Measurements from ENCODE around the gene PHF20.
"Not testable (repeated sequence)": the region's sequence is repeated elsewhere in the genome, so short reads cannot be mapped to it uniquely, and the experiment has no call there.

Gene PHF20

DNA sequence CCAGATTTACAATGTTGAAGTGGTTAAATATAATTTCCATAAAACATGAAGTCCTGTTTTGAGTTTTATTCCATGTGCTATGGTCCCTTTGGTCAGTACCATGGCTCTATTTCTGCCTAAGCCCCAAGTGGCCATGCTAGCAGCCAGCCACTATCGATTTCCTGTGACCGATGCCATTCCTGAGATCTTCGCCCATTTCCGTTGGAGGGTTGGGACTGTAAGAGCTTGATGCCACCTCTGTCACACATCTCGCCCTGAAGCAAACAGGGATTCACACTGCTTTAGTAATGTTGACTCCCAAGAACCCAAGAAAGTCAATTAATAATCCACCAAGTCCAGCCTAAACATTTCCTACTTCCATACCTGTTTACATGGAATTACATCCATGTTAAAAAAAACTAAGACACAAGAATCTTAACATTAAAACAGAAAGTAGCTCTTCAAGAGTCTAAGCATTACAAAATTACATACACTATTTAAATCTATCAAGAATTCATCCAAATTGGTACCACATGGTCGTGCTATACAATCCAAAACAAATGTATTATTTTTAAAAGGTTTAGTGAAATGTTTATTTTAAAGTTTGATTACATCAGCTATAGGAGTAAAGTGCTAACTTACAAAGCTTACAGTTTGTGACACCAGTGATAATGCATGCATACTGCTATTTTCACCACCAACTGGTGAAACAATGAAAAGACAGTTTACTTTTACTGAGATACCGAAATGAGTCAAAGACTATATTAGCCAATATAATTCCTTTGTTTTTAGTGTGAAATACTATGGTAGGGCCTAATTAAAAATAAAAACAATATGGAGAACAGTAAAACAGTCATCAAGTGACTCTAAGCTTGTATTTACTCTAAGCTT lies 32.3 kb upstream of the PHF20 start:
- DNase-seq (ENCODE audit: low read depth), result no peak

DNA sequence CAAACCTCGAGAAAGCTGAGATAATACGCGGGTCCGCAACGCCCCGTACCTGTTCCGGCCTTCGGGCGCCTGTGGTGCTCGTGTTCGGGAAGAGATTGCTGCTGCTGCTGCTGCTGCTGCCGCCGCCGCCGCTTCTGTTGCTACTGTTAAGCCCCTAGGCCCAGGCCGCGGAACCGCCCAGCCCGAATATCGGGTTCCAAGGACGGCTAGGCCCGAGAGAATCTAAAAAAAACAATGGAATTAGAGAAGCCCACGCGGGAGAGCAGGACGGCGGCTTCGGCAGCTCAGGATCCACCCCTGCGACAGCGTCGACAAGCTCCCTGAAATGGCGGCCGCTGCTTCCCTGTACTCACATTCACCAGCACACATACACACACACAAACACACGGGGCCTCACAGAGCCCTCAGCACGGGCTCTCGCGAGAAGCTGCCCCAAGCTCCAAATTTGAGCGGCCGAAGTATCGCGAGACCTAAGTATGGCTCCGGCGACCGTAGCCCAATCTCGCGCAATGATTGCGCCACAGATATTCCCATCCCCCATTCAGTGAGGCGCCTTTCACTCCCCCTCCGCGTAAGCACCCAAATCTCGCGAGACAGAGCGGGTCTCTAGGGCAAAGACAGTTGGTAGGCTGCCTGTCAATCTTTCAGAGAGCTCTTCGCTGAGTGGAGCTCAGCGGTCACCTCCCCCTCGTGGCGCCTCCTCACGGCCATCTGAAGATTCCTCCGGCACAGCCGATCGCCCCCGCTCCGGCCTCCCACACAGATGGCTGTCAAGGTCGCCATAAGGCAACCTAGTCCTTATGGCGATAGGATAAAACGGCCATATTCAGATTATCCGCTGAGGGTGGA lies 29.7 kb upstream of the PHF20 start, which contains the start of gene RBM39:
RBM39 (minus strand) TSS at position 369 of the 849 bp plus-strand sequence. CDS start 1,386 bp downstream, outside the sequence.
- DNase-seq (ENCODE audit: low read depth), result peak; percentile 97

DNA sequence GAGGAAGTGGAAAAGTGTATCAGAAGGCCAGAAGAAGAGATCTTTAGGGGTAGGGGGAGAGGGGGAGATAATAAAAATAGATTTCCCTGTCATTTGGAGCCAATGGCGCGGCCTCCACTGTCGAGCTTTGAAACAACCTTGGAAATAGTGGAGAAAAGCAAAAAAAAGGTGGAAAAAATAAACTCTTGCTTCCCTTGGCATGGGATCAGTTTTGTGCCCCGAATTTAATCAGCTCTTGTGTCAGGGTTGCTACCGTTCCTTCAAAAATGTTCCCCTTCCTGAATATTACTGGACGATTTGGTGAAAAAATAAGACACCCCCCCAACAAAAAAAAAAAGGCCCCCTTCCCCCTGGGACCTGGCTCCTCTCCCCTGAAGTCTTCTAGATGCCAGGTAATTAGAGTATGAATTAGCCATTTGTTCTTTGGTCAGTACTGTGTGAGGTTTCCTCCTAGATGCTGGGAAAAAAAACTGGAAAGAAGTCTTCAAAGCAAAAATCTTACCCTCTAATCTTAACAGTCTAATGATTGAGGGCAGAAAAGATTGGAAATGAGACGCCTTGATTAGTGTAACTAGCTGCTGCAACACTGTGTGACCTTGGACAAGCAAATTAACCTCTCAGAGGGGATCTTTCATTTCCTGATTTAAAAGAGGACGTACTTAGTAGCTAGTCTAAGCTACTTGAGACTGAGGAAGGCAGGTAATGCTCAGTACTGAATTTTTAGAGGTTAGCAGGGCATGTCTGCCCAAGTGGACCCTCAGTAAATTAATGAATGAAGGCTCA lies 28.9 kb upstream of the PHF20 start:
- DNase-seq (ENCODE audit: low read depth), result no peak

DNA sequence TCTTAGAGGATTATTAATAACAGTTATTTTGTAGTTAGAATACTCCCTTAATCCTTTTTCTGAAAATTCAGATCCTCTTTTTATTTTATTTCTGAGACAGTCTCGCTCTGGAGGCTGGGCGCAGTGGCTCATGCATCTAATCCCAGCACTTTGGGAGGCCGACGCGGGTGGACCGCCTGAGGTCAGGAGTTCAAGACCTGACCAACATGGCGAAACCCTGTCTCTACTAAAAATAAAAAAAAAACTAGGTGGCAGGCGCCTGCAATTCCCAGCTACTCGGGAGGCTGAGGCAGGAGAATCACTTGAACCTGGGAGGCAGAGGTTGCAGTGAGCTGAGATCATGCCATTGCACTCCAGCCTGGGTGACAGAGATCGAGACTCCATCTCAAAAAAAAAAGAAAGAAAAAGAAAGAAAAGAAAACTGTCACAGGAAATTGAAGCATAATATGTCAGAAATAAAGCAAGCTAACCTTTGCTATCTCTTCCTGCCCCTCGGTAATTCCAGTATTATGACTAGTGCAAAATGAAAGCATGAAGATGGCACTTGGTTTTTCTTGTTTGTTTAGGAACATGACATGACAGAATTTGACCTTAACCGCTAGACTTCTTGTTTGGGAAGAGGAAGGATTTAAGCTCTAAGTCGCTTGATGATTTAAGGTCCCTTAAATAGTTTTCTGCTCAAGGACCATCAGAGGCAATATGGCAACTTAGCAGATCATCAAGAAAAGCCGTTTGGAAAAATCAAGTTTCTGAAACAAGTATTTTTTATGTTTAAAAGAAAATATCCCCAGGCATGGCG lies 27.9 kb upstream of the PHF20 start:
- no peak for DNase-seq (ENCODE audit: low read depth)

DNA sequence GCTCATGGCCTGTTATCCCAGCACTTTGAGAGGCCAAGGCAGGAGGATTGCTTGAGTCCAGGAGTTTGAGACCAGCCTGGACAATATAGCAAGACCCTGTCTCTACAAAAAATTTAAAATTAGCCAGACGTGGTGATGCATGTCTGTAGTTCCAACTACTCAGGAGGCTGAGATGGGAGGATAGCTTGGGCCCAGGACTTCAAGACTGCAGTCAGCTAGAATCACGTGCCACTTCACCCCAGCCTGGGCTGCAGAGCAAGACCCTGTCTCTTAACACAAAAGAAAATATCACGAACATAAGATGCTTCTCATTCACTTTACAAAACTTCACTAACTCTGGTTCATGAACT lies 27.3 kb upstream of the PHF20 start:
- DNase-seq (ENCODE audit: low read depth), result not testable (repeated sequence)

DNA sequence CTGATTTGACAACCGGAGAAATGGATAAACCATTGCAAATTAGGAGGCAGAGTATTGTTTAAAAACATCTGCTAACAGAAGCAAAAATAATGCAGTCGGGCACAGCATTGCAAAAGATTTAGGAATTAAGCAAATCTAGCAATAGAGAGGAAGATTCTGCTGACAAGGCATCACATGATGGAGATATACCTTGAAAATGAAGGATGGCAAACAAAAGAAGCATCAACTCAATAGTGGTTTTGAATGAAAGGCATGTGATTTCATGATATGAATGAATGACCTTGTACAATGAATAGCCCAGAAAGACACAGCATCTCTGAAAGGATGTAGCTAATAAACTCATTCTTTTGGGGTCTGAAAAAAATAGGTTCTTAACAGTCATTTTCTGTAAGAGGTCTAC lies 21.2 kb upstream of the PHF20 start:
- no peak for DNase-seq (ENCODE audit: low read depth)

DNA sequence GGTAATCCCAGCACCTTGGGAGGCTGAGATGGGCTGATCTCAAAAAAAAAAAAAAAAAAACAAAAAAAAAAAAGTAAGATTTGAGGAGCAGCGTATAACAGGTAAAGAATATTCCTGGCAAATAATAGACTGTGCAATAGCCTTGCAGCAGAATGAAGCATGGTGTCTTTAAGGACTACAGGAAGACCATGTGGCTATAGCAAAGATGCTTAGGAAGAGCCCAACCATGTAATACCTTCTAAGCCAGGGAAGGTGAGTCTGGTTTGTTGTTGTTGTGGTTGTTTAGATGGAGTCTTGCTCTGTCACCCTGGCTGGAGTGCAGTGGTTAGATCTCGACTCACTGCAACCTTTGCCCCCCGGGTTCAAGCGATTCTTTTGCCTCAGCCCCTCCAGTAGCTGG lies 15.4 kb upstream of the PHF20 start:
- DNase-seq (ENCODE audit: low read depth), result no peak

DNA sequence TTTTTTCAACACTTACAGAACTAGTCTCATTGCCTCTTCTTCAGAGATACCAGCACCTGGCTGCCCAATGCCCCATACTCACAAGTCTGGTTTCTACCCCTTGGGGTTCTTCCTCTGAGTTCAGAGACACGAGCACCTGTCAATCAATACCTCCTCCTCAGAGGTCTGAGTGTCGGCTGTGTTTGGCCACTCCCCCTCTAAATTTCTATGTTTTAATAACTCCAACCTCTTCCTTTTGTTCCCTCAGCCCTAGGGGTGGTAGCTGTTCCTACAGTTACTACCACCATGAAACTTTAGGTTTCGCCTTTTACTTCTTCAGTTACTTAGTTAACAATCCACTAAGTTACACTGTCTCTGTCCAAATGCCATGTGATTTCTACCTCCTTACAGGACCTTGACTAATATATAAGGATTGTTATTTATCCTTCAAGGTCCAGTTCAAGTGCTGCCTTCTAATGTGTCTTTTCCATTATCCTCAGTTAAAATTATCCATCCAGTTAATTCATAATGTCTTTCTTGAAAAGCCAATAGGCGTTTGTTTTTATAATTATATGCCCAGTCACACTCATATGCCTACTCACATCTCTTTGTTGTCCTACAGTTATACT lies 14.6 kb upstream of the PHF20 start:
- no peak for DNase-seq (ENCODE audit: low read depth)

DNA sequence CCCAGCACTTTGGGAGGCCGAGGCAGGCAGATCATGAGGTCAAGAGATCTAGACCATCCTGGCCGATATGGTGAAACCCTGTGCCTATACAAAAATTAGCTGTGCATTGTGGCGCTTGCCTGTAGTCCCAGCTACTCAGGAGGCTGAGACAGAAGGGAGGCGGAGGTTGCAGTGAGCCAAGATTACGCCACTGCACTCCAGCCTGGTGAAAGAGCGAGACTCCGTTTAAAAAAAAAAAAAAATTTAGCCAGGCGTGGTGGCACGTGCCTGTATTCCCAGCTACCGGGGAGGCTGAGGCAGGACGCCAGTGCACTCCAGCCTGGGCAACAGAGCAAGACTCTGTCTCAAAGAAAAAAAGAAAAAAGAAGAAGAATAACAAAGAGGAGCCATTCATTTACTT lies 10.3 kb upstream of the PHF20 start:
- DNase-seq (ENCODE audit: low read depth), result not testable (repeated sequence)

DNA sequence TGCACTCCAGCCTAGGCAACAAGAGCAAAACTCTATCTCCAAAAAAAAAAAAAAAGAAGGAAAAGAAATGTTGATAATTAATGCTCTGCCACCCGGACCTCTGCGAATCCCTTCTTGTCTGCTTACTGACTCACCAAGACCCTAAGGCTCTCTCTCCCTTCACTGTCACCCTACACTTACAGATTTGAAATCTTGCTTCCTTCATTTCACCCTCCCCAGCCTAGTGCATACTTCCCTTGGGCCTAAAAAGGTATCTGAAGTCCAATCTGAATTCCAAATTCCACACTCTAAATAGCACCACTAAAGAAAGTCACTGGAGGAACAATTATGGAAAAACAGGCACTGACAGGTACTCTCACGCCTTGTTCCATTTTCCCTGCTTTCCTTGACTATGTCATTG lies 9.4 kb upstream of the PHF20 start:
- no peak for DNase-seq (ENCODE audit: low read depth)

DNA sequence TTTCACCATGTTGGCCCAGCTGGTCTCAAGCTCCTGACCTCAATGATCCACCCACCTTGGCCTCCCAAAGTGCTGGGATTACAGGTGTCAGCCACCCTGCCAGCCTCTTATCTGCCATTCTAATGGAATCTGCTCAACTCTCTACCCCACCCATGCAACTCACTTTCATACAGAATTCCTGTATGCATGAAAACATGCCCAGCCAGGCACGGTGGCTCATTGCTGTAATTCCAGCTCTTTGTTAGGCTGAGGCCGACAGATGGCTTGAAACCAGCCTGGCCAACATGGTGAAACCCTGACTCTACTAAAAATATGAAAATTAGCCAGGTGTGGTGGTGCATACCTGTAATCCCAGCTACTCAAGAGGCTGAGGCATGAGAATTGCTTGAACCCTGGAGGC lies 6.9 kb upstream of the PHF20 start:
- DNase-seq (ENCODE audit: low read depth), result not testable (repeated sequence)

DNA sequence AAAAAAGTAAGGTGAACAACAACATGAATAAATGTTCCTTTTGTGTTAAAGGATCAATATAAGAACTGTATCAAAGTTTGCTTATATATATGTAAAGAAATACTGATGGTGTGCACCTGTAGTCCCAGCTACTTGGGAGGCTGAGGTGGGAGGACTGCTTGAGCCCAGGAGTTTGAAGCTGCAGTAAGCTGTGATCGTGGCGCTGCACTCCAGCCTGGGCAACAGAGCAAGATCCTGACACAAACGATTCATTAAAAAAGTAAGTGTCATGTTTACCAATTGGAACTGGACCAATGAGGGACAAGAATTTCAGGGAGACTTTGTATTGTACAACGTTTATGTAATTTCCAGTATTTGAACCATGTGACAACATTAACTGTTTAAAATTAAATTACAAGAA lies 5.0 kb upstream of the PHF20 start:
- DNase-seq (ENCODE audit: low read depth), result no peak

DNA sequence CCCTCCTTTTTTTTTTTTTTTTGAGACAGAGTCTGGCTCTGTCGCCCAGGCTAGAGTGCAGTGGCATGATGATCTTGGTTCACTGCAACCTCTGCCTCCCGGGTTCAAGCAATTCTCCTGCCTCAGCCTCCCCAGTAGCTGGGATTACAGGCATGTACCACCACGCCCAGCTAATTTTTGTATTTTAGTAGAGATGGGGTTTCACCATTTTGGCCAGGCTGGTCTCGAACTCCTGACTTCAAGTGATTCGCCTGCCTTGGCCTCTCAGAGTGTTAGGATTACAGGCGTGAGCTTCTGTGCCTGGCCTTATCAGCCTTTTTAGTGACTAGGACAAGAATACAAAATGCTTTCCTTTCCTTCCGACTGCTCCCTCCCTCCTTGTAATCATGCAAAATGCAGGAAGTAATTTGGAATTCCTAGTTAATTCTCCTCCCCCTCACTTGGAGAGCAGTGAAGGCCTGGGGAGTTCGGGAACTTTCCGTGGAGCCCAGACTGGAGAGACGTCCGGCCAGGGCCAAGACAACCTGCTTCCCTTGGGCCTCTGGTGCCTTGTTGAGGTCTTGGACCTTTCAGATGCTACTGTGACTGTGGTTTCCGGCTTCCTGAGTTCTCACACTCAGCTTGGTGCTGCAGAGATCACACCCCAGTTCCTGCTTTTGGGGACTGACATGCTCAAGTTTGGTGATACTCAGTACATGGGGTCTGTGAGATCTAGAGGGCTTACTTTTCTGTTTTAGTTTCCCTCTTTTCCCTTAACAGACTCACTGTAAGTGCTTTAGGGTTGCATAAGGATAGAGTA lies 3.9 kb upstream of the PHF20 start:
- peak; percentile 41 for DNase-seq (ENCODE audit: low read depth)

DNA sequence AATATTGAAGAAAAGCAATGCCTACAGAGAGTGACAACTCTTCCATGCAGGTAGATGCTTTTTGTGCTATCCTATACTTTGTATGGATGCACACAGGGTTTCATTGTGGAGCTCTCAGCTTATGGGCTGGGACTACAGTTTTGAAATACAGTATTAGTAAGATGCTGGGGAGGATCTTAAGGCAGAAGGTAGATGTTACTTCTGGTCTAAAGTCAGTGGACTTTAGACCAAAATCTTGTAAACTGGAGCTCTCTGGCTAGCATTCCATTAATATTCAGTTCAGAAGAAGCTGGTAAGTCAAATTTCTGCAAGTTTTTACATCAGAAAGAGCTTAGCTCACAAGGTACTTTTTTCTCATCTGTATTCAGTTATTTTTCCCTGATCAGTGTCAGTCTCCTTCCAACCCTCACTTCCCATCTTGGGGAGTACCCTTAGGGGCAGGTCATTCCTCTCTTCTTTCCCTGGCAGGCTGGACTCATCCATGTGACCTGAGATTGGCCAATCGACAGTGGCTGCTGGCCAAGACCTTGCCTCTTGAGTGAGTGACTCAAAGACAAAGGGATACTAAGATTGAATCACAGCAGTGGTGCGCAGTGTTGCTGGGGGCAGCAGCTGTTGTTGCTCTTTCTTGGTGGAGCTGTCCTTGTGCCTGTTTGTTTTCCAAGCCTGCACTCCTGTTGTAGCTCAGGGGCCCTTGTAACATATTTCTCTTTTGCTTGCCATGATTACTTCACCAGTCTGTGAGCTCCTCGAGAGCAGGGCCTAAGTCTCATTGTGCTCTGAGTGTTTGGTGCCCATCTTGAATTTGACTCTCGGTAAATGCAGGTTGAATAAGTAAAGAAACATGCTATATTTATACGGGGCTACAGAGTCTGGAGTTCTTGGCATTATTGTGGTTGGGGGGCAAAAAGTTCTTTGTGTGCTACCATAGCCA lies 2.8 kb upstream of the PHF20 start:
- DNase-seq (ENCODE audit: low read depth), result peak; percentile 28

DNA sequence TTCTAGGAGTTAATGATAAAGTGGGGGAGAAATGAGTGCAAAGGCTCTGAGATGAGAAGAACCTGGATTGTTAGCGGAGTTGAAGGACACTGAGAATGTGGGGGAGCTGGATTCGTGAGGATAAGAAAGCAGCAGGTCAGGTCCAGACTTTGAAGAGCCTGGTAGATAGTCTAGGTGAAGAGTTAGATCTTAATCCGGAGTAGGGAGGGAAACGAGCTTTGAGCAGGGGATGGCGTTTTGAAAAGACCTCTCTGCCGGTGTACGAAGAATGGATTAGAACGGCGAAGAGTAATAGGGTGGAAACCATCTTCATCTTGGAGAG lies 487 bp upstream of the PHF20 start:
- DNase-seq (ENCODE audit: low read depth), result no peak

DNA sequence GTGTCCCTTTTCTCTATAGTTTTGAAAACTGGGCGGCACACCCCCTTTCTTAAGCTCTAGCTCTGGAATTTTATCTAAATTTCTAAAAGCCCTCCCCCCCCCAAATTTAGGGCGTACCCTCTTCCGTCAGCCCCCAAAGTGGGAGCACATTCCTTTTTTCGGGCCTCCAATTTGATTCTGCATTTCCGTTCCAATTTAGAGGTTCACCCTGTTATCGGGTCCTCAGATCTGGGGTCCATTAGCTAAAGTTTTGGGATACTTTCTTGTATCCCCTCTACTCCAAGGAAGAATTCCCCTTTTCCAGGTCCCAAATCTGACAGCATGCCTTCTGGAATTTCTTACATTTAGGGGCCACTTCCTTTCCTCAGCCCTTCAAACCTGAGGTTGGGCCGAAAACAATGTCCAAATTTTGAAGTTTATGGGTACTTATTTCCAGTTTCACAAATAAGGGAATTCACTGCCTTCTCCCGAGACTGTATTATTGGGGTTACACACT lies 796 bp downstream of the PHF20 start:
- DNase-seq (ENCODE audit: low read depth), result no peak

DNA sequence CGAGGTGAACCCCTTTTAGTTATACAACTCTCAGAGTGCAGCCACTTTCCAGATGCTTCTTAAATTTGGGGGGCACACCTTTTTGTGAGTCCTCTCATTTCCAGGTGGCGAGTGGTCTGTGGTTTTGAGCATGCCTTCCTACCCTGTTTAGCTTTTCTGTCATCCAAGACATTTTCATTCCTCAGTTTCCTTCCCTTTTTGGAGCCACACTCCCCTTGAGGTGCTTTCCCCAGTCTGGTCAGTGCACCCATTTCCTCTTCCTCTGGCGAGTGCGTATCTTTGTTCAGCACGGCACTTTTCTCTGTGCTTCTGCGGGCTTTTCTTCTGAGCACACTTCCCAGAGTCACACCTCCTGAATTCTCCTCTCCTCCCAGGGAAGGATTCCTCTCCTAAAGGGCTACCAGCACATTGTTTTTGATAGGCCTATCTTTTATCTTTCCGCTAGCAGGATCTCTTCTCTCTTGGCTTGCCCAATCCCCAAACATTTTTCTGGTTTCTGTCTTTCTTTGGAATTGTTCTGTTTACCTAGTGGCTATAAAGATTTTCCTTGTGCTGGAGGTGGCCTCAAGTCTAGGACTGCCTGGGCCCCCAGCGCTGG lies 1.4 kb downstream of the PHF20 start:
- no peak for DNase-seq (ENCODE audit: low read depth)

DNA sequence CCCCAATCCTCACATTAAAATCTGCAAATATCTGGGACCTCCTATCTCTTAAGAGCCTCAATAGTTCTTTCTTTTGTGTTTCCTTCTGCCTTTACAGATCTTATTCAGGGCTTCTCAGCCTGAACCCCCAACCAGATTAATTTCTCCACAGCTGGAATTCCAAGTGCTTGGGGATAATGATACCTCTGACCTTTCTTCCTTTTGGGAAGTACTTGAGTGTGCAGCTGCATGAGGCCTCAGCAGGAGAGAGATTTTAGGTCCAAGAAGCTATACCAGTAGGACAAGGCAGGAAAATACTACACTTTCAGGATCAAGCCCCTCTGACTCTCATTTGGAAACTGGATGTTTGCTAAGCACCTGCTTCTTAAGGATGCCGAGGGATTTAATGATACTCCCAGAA lies 2.6 kb downstream of the PHF20 start:
- DNase-seq (ENCODE audit: low read depth), result no peak

Data from stimulated activated CD8-positive, alpha-beta memory T cell treated with anti-CD3 and anti-CD28 coated beads, Interleukin-4, amount 100 ng/mL, for 24 hours (primary cell).